Skeletal muscle satellite cell (primary cell): Measurements from ENCODE around the gene NSMF. TPM values are rescaled to one million over a fixed set of nuclear protein-coding genes. Genes with fewer than 3 reads are reported as not detected.

Experiments used
- H3K27me3 ChIP-seq: 2 replicates; pipeline ENCODE4 v1.7.0; 2013; ENCODE audit warnings: low read length; ENCODE audit not compliant: control insufficient read depth, insufficient read depth
- H3K36me3 ChIP-seq: 2 replicates; pipeline ENCODE4 v1.7.0; 2013; ENCODE audit warnings: mild to moderate bottlenecking, control low read depth, low read length; ENCODE audit not compliant: insufficient read depth
- H3K4me1 ChIP-seq: 2 replicates; pipeline ENCODE4 v1.7.0; 2013; ENCODE audit warnings: low read length; ENCODE audit not compliant: control insufficient read depth, insufficient read depth
- H3K4me2 ChIP-seq: 2 replicates; pipeline ENCODE4 v1.7.0; 2013; ENCODE audit warnings: mild to moderate bottlenecking, low read length
- H3K4me3 ChIP-seq: 2 replicates; pipeline ENCODE4 v1.7.0; 2013; ENCODE audit warnings: low read length
- H3K9ac ChIP-seq: 2 replicates; pipeline ENCODE4 v1.7.0; 2013; ENCODE audit warnings: mild to moderate bottlenecking, low read depth, low read length, moderate library complexity
- H3K9me3 ChIP-seq: replicated peaks from 2 replicates; pipeline ENCODE4 v1.7.0; 2013; ENCODE audit warnings: mild to moderate bottlenecking, control low read depth, low read length
- total RNA-seq: library from RNA; depleted of rRNA; stranded (reverse); fragments of >200 nt; gene quantifications from 2 replicates; pipeline ENCODE4 v1.2.3, GENCODE V29; 2012; rRNA removed

NSMF gene, protein sequence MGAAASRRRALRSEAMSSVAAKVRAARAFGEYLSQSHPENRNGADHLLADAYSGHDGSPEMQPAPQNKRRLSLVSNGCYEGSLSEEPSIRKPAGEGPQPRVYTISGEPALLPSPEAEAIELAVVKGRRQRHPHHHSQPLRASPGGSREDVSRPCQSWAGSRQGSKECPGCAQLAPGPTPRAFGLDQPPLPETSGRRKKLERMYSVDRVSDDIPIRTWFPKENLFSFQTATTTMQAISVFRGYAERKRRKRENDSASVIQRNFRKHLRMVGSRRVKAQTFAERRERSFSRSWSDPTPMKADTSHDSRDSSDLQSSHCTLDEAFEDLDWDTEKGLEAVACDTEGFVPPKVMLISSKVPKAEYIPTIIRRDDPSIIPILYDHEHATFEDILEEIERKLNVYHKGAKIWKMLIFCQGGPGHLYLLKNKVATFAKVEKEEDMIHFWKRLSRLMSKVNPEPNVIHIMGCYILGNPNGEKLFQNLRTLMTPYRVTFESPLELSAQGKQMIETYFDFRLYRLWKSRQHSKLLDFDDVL
- total RNA-seq, result 40.8 and 46.6 TPM in 2 replicates

DNA sequence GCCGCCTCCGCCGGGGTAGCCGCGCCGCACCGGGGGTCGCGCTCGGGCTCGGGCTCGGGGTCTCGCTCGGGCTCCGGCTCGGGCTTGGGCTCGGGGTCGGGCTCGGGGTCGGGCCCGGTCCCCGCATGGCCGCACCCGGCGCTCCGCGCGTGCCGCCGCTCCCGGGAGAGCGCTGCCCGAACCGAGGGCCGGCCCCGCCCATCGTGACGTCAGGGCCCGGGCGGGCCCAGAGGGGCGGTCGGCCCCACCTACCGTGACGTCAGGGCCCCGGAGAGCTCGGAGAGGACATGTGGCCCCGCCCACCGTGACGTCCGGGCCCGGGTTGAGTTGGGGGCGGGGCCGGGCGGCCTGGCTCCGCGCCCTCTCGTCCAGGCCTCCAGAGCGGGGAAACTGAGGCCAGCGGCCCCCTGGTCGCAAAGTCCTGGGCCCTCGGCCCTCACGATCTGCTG, at the start of gene NSMF:
TSS of gene NSMF (minus strand) at position 183 of the 449 bp plus-strand sequence. CDS start 232 bp downstream, outside the sequence.
- H3K9me3 ChIP-seq, result no peaks in the 10 kb centered on the region
- H3K4me1 ChIP-seq, result peaks cover 44% of the 10 kb centered on the region
- H3K4me3 ChIP-seq, result peak within 1 kb of the TSS; percentile 86
- H3K9ac ChIP-seq, result peak within 1 kb of the TSS; percentile 90
- H3K4me2 ChIP-seq, result peak within 1 kb of the TSS; percentile 99
- H3K36me3 ChIP-seq, result peaks cover 29% of the 10 kb centered on the region
- no peaks in the 10 kb centered on the region for H3K27me3 ChIP-seq

DNA sequence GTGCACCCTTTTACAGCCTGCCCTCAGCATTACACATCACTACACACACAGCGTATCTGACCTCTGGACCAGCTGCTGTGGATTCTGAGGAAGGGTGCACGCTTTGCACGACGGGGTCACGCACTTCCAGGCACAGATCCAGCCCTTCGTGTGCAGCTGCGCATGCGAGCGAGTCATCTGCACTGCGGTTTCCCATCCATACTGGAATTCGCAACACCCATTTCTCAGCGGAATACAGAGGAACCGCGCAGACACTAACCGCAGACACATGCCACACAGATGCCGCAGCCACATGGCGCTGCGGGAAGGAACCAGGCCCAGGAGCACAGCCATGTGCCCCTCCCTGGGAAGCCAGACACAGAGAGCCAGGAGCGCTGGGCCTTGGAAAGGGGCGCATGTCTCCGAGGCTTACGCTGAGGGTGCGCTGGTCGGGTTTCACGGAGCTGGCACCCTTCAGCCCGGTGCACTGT, 47.6 kb upstream of the NSMF start:
- Histone ChIP-seq H3K4me3 (no peak overlapping the region), H3K9ac (no peak overlapping the region), H3K36me3 (no peaks in the 10 kb centered on the region), H3K4me2 (no peak overlapping the region), H3K9me3 (no peaks in the 10 kb centered on the region), H3K4me1 (no peaks in the 10 kb centered on the region), H3K27me3 (no peaks in the 10 kb centered on the region)

DNA sequence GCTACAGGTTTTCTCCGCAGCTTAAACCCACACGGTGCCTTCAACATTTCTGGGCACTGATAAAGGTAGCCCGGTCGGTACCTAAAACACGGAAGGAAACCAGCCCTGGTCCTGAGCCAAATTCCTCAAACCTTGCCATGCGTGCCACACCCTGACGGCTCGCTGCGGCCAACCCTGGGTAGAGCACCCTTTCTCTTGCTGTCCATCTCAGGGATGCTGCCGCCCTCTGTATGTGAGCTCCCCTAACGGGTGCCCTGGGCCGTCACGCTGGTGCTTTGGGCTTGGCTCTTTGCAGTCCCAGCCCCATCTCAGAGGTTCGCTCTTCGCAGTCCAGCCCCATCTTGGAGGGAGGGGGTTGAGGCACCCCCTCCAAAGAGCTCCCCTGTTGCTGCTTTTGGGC, 47.1 kb upstream of the NSMF start:
- H3K4me2 ChIP-seq, result no peak overlapping the region
- H3K4me3 ChIP-seq, result no peak overlapping the region
- no peaks in the 10 kb centered on the region for H3K4me1 ChIP-seq
- no peaks in the 10 kb centered on the region for H3K9me3 ChIP-seq
- H3K36me3 ChIP-seq, result no peaks in the 10 kb centered on the region
- H3K27me3 ChIP-seq, result no peaks in the 10 kb centered on the region
- H3K9ac ChIP-seq, result no peak overlapping the region

DNA sequence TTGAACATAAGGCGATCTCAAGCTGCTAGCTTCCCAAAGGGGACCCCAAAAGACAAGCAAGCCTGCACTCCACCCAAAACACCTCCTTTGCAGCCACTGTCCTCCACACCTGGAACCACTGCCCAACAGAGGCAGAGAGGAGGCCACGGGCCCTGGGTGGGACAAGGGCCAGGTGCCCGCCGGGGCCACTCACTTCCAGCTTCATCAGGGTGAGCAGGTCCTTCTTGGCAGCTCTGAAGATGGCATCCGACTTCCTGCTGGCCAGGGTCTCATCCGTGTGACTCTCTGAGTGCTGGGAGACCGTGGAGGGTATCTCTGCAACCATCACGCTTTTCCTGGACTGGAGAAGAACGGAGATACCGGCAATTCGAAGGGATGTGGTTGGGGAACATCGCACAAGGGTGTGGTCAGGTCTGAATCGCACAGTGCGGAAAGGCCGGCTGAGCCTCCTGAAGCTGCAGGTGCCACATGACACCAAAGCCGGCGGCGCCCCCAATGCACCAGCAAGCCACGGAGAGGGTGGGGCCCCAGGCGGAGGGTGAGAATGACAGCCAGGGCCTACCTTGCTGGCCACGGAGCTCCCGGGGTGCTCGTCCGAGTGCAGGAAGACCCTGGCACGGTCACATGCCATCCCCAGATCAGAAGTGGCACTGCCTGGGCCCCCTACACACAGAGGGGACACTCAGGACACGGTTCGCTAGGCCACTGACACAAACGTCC, 46.4 kb upstream of the NSMF start:
- Histone ChIP-seq H3K9ac (no peak overlapping the region), H3K4me1 (no peaks in the 10 kb centered on the region), H3K27me3 (no peaks in the 10 kb centered on the region), H3K36me3 (no peaks in the 10 kb centered on the region), H3K4me3 (no peak overlapping the region), H3K4me2 (no peak overlapping the region), H3K9me3 (no peaks in the 10 kb centered on the region)

DNA sequence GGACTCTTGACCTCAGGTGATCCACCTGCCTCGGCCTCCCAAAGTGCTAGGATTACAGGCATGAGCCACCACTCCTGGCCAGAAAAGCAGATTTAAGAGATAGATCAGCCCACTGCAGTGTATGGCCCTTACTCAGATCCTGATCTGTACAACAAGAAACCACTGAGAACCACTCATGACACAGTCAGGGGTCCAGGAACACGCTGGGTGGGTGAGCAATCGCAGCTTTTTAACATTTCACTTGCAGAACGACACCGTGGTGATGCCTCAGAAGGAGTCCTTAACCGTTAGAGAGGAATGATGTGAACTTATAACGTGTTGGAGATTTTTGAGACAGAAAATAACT, 45.3 kb upstream of the NSMF start:
- H3K9ac ChIP-seq, result no peak overlapping the region
- H3K4me3 ChIP-seq, result no peak overlapping the region
- H3K36me3 ChIP-seq, result no peaks in the 10 kb centered on the region
- no peaks in the 10 kb centered on the region for H3K27me3 ChIP-seq
- H3K9me3 ChIP-seq, result no peaks in the 10 kb centered on the region
- H3K4me2 ChIP-seq, result no peak overlapping the region
- no peaks in the 10 kb centered on the region for H3K4me1 ChIP-seq

DNA sequence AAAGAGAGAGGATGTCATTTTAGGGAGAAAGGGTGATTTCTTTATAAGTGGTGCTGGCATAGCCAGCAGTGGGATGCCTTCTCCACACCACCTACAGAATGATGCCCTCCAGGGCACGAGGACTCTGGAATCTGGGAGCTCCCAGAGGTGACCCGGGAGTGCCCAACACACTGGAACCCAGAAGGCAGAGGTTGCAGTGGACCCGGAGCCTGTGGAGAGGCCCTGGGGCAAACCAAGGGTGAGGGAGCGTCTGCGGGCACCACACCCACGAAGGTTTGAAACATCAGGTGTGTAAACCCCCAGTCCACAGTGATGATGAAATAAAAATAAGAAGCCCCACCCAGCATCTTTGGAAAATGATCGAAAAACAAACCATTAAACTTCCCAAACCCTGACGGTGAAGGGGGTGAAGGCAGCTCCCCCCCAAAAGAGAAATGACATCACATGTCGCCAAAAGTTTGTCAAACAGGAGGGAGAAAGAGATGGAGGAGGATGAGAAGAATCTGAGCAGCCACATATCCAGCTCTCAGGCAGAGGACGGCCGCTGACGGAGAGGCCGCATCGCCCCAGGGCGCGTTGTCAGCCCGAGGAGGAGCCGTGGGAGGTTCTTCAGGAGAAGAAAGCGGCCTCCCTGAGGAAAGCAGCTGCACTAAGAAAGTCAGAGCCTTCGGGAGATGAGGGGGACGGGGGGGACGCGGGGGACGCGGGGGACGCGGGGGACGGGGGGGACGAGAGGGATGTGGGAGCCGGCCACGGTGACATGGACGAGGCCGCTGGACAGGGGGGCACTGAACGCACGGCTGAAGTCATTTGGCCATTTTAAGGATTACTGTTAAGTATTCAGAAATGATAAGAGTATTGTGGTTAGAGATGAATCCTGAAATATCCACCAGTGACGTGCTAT, 43.1 kb upstream of the NSMF start:
- no peak overlapping the region for H3K4me3 ChIP-seq

DNA sequence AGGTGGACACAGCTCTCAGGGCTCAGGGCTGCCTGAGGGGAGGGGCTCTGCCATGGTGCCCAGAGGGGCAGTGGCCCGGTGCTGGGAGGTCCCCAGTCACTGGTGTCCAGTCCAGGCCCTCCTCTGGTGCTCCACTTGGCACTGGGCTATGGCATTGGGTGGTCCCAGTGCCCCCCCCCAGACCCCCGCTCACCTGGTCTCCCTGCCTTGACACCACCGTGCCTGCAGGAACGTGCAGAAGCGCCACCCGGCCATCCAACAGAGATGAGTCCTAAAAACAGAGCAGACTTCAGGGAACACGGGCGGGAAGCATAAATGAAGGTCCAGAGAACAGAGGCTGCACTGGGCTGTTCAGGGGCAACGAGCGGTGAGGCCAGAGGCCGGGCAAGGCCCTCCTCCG, 42.3 kb upstream of the NSMF start:
- H3K4me2 ChIP-seq, result no peak overlapping the region
- H3K9me3 ChIP-seq, result no peaks in the 10 kb centered on the region
- H3K27me3 ChIP-seq, result no peaks in the 10 kb centered on the region
- H3K4me3 ChIP-seq, result no peak overlapping the region
- no peaks in the 10 kb centered on the region for H3K36me3 ChIP-seq
- H3K9ac ChIP-seq, result no peak overlapping the region
- no peaks in the 10 kb centered on the region for H3K4me1 ChIP-seq

More for the DNA sequence above, 43.1 kb upstream of the NSMF start:
- Histone ChIP-seq H3K36me3 (no peaks in the 10 kb centered on the region), H3K27me3 (no peaks in the 10 kb centered on the region), H3K4me2 (no peak overlapping the region), H3K9ac (no peak overlapping the region), H3K4me1 (no peaks in the 10 kb centered on the region), H3K9me3 (no peaks in the 10 kb centered on the region)

DNA sequence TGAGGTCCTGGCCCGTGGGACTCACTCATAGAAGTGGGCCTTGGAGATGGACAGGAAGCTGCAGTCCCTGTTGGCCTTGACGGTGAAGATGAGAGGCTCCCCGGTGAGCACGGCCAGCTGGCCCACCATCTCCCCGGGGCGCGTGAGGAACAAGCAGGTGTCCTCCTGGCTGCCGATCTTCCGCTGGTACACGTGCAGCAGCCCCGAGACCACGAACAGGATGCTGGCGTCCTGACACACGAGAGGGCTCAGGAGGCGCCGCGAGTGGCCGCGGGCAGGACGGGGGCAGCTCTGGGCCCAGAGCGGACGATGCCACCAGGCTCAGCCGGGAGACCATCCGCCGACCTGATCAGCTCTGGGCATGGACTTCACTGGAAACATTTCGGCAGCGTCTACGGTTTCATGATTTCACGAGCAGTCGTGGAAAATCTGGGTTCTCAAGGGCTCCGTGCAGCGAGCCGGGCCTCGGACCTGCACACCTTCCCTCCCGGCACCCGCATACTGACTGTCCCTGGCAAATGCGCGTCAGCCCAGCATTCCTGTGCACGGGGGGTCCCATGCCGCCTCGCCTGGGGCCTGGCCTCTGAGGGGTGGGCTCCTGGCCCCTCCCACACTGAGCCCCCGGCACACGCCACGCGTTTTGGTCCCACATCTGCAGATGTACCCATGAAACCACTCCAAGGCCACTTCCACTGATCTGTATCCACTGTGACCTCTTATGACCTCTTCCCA, 41.7 kb upstream of the NSMF start:
- no peak overlapping the region for H3K4me3 ChIP-seq
- no peak overlapping the region for H3K9ac ChIP-seq
- H3K36me3 ChIP-seq, result no peaks in the 10 kb centered on the region
- no peak overlapping the region for H3K4me2 ChIP-seq
- H3K4me1 ChIP-seq, result no peaks in the 10 kb centered on the region
- no peaks in the 10 kb centered on the region for H3K9me3 ChIP-seq
- no peaks in the 10 kb centered on the region for H3K27me3 ChIP-seq

DNA sequence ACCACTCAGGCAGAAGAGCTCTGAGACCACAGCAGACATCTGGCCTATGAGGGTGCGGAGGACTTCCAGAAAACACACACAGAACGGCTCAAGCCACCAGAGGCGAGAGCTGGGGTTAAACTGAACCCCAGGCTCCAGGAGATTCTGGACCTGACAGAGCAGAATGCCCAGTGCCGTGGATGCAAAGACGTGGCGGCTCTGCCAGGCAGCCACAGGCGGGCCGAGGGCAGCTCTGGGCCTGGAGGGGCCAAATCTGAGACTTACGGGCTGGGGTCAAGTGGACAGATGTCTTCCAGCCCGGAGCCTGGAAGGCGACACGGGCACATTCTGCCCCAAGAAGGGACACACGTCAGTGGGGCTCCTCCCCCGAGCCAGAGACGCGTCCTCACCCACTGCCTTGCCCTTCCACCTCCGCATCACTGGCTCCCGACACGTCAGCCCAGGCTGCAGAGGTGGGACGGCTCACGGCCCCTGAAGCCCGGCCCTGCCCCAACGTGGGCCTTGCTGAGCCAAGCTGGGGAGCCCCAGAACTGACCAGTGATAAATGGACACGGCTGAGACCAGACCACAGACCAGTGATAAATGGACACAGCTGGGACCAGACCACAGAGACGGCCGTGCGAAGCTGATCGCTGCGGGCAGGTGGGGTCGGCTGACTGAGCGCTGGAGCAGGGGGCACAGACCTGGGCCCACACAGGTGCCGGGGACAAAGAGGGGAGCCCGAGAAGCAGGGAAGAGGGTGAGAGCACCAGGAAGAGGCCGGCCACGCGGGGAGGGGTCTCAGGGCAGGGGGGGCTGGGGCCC, 40.9 kb upstream of the NSMF start:
- no peaks in the 10 kb centered on the region for H3K36me3 ChIP-seq
- no peaks in the 10 kb centered on the region for H3K4me1 ChIP-seq
- H3K9me3 ChIP-seq, result no peaks in the 10 kb centered on the region
- H3K9ac ChIP-seq, result no peak overlapping the region
- no peak overlapping the region for H3K4me3 ChIP-seq
- no peak overlapping the region for H3K4me2 ChIP-seq
- H3K27me3 ChIP-seq, result no peaks in the 10 kb centered on the region

DNA sequence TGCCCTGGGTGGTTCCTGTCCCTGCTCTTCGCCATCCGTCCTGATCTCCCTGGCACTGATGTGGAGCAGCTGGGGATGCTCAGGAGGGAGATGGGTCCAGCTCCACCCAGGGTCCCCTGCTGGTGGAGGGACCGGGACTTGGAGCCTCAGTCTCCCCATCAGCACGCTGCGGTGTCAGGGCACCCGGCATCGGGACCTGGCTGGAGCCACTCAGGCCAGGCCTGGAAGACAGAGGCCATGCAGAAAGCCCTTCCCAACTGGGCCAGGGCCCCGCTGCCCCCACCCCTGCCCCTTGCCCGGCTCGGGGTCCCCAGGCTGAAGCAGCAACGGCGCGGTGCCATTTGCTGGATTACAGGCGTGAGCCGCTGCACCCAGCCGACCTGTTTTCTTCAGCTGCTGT, 40.3 kb upstream of the NSMF start:
- no peak overlapping the region for H3K4me2 ChIP-seq
- no peaks in the 10 kb centered on the region for H3K36me3 ChIP-seq
- H3K27me3 ChIP-seq, result no peaks in the 10 kb centered on the region
- H3K9me3 ChIP-seq, result no peaks in the 10 kb centered on the region
- no peak overlapping the region for H3K9ac ChIP-seq
- no peak overlapping the region for H3K4me3 ChIP-seq
- H3K4me1 ChIP-seq, result no peaks in the 10 kb centered on the region
